T-helper 1 cell treated with Interleukin-12 subunit alpha and Interleukin-12 subunit beta and Interleukin-4 antibody, amounts not matched to agents 30 μg/mL and 1 μg/mL, for 36 hours (primary cell): ENCODE measurements around the gene KLHDC4.
"Not testable (repeated sequence)": the region's sequence is repeated elsewhere in the genome, so short reads cannot be mapped to it uniquely, and the experiment has no call there.

Source experiments
- H3K27ac Mint-ChIP-seq: one replicate; pipeline ENCODE4 v1.8.0; 2021; ENCODE audit warnings: mild to moderate bottlenecking, mixed read lengths
- H3K27me3 Mint-ChIP-seq: one replicate; pipeline ENCODE4 v1.8.0; 2021; ENCODE audit warnings: low read depth, mixed read lengths
- H3K36me3 Mint-ChIP-seq: one replicate; pipeline ENCODE4 v1.8.0; 2021; ENCODE audit warnings: low read depth, mixed read lengths
- H3K4me1 Mint-ChIP-seq: one replicate; pipeline ENCODE4 v1.8.0; 2021; ENCODE audit warnings: low read depth, mixed read lengths
- H3K4me3 Mint-ChIP-seq: one replicate; pipeline ENCODE4 v1.8.0; 2021; ENCODE audit warnings: mild to moderate bottlenecking, moderate library complexity, mixed read lengths
- H3K9me3 Mint-ChIP-seq: one replicate; pipeline ENCODE4 v1.8.0; 2021; ENCODE audit warnings: mixed read lengths

The KLHDC4 gene

GRCh38 chr16:87723226-87723623 lies 42.6 kb downstream of the KLHDC4 start:
- H3K27me3 Mint-ChIP-seq, result no peaks in the 10 kb centered on the region
- H3K9me3 Mint-ChIP-seq, result no peaks in the 10 kb centered on the region
- H3K4me3 Mint-ChIP-seq, result no peak overlapping the region
- no peak overlapping the region for H3K27ac Mint-ChIP-seq
- H3K4me1 Mint-ChIP-seq, result no peaks in the 10 kb centered on the region
- H3K36me3 Mint-ChIP-seq, result peaks cover 19% of the 10 kb centered on the region

DNA sequence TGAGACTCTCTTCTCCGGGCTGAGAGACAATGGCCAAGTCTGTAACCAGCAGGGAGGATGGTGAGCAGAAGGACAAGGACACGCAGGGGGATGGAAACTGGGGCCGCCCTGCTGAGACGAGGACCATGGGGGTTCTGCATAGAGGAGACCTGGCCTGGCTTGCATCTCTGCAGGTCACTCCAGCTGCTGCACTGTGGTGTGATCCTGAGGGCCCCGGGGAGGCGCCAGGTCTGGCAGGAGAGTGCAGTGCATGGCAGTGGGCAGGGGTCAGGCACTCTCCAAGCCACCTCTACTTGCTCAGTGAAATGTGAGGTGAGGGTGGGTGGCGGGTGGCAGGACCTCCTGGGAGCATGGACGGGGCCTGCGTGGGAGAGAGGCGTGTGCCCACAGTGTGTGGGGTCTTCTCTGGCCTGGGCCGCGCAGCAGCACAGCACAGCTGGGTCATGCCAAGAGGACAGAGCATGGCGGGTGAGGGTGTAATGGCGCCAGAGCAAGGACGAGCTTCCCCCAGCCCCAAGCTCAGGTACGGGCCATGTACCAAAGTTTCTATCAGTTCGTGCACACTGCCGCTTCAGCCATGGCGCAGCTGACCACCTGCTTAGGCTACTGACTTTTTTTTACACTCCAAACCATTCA lies 43.1 kb downstream of the KLHDC4 start:
- H3K27ac Mint-ChIP-seq, result no peak overlapping the region
- peaks cover 21% of the 10 kb centered on the region for H3K36me3 Mint-ChIP-seq
- no peaks in the 10 kb centered on the region for H3K27me3 Mint-ChIP-seq
- no peaks in the 10 kb centered on the region for H3K4me1 Mint-ChIP-seq
- H3K4me3 Mint-ChIP-seq, result no peak overlapping the region
- H3K9me3 Mint-ChIP-seq, result no peaks in the 10 kb centered on the region

- Mint-ChIP-seq H3K27me3 (no peaks in the 10 kb centered on the region), H3K27ac (no peak overlapping the region), H3K36me3 (peaks cover 16% of the 10 kb centered on the region), H3K9me3 (no peaks in the 10 kb centered on the region), H3K4me3 (no peak overlapping the region), H3K4me1 (no peaks in the 10 kb centered on the region)
These were observed 43.9 kb downstream of the KLHDC4 start for GRCh38 chr16:87721622-87722585.

DNA sequence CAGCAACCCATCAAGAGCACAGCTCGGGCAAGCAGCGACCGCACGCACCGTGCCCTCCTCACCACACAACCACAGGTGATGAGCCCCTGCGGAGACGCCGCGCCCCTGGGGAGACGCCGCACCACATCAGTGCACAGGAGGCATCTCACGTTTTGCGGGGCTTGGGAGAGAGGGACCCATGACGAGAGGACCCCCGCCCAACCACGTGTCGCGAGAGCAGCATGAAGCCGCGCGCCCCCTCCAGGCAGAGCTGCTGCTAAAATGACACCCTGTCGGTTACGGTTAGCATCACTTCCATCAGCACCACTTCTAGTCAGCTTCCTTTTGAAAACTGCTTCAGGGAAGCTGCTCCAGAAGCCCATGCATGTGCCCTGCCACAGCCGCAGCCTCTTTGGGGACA lies 45.3 kb downstream of the KLHDC4 start:
- Mint-ChIP-seq H3K27ac (no peak overlapping the region), H3K27me3 (no peaks in the 10 kb centered on the region), H3K4me3 (no peak overlapping the region), H3K36me3 (peaks cover 16% of the 10 kb centered on the region), H3K4me1 (no peaks in the 10 kb centered on the region), H3K9me3 (no peaks in the 10 kb centered on the region)

DNA sequence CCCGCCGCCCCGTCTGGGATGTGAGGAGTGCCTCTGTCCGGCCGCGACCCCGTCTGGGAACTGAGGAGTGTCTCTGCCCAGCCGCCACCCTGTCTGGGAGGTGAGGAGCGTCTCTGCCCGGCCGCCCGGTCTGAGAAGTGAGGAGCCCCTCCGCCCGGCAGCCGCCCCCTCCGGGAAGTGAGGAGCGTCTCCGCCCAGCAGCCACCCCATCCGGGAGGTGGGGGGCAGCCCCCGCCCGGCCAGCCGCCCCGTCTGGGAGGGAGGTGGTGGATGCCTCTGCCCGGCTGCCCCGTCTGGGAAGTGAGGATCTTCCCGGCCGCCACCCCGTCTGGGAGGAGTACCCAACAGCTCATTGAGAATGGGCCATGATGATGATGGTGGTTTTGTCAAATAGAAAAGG lies 47.0 kb downstream of the KLHDC4 start:
- H3K27ac Mint-ChIP-seq, H3K4me1 Mint-ChIP-seq, H3K4me3 Mint-ChIP-seq, H3K9me3 Mint-ChIP-seq, H3K27me3 Mint-ChIP-seq: not testable (repeated sequence)
- H3K36me3 Mint-ChIP-seq, result peaks cover 22% of the 10 kb centered on the region

DNA sequence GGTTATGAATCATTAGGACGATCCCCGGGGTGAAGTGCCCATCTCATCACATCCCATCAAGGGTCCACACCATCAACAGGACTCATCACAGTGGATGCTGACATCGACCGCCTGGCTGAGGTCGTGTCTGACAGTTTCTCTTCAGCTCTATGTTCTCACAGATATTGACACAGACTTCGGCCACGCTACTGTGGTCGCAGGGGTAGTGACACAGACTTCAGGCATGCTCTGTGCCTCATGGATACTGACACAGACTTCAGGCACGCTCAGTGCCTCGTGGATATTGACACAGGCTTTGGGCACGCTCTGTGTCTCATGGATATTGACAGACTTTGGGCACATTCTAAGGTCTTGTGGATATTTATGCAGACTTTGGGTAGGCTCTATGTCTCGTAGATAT lies 50.1 kb downstream of the KLHDC4 start:
- H3K27ac Mint-ChIP-seq, result no peak overlapping the region
- H3K4me1 Mint-ChIP-seq, result peaks cover 9% of the 10 kb centered on the region
- H3K36me3 Mint-ChIP-seq, result peaks cover 14% of the 10 kb centered on the region
- no peaks in the 10 kb centered on the region for H3K9me3 Mint-ChIP-seq
- H3K27me3 Mint-ChIP-seq, result no peaks in the 10 kb centered on the region
- no peak overlapping the region for H3K4me3 Mint-ChIP-seq

- no peak overlapping the region for H3K27ac Mint-ChIP-seq
- H3K4me3 Mint-ChIP-seq, result no peak overlapping the region
- H3K27me3 Mint-ChIP-seq, result no peaks in the 10 kb centered on the region
- no peaks in the 10 kb centered on the region for H3K9me3 Mint-ChIP-seq
- peaks cover 9% of the 10 kb centered on the region for H3K4me1 Mint-ChIP-seq
- peaks cover 14% of the 10 kb centered on the region for H3K36me3 Mint-ChIP-seq
These were observed 50.6 kb downstream of the KLHDC4 start for GRCh38 chr16:87715231-87715630.

GRCh38 chr16:87713451-87714229 lies 52.1 kb downstream of the KLHDC4 start:
- no peak overlapping the region for H3K4me3 Mint-ChIP-seq
- H3K4me1 Mint-ChIP-seq, result peaks cover 9% of the 10 kb centered on the region
- peak overlapping the region; percentile 74 for H3K27ac Mint-ChIP-seq
- peaks cover 9% of the 10 kb centered on the region for H3K36me3 Mint-ChIP-seq
- no peaks in the 10 kb centered on the region for H3K27me3 Mint-ChIP-seq
- no peaks in the 10 kb centered on the region for H3K9me3 Mint-ChIP-seq

GRCh38 chr16:87712184-87712762 lies 53.5 kb downstream of the KLHDC4 start:
- no peak overlapping the region for H3K27ac Mint-ChIP-seq

GRCh38 chr16:87710887-87711286 lies 54.9 kb downstream of the KLHDC4 start:
- no peaks in the 10 kb centered on the region for H3K9me3 Mint-ChIP-seq
- peaks cover 9% of the 10 kb centered on the region for H3K4me1 Mint-ChIP-seq

More at GRCh38 chr16:87712184-87712762, 53.5 kb downstream of the KLHDC4 start:
- Mint-ChIP-seq H3K9me3 (no peaks in the 10 kb centered on the region), H3K36me3 (peaks cover 13% of the 10 kb centered on the region), H3K4me1 (peaks cover 9% of the 10 kb centered on the region), H3K27me3 (no peaks in the 10 kb centered on the region), H3K4me3 (no peak overlapping the region)

GRCh38 chr16:87709677-87710076 lies 56.1 kb downstream of the KLHDC4 start:
- H3K4me1 Mint-ChIP-seq, result peaks cover 9% of the 10 kb centered on the region
- H3K9me3 Mint-ChIP-seq, result no peaks in the 10 kb centered on the region
- H3K27me3 Mint-ChIP-seq, result no peaks in the 10 kb centered on the region
- H3K4me3 Mint-ChIP-seq, result no peak overlapping the region
- peaks cover 9% of the 10 kb centered on the region for H3K36me3 Mint-ChIP-seq
- H3K27ac Mint-ChIP-seq, result no peak overlapping the region

More at GRCh38 chr16:87710887-87711286, 54.9 kb downstream of the KLHDC4 start:
- H3K36me3 Mint-ChIP-seq, result peaks cover 13% of the 10 kb centered on the region
- no peak overlapping the region for H3K27ac Mint-ChIP-seq
- no peak overlapping the region for H3K4me3 Mint-ChIP-seq
- H3K27me3 Mint-ChIP-seq, result no peaks in the 10 kb centered on the region

GRCh38 chr16:87708881-87709638 lies 56.7 kb downstream of the KLHDC4 start:
- H3K4me3 Mint-ChIP-seq, result no peak overlapping the region
- H3K9me3 Mint-ChIP-seq, result no peaks in the 10 kb centered on the region
- H3K27me3 Mint-ChIP-seq, result no peaks in the 10 kb centered on the region
- peaks cover 8% of the 10 kb centered on the region for H3K36me3 Mint-ChIP-seq
- no peak overlapping the region for H3K27ac Mint-ChIP-seq
- peaks cover 8% of the 10 kb centered on the region for H3K4me1 Mint-ChIP-seq

GRCh38 chr16:87707714-87708580 lies 57.8 kb downstream of the KLHDC4 start:
- no peaks in the 10 kb centered on the region for H3K27me3 Mint-ChIP-seq
- peaks cover 14% of the 10 kb centered on the region for H3K36me3 Mint-ChIP-seq
- no peak overlapping the region for H3K27ac Mint-ChIP-seq
- H3K9me3 Mint-ChIP-seq, result no peaks in the 10 kb centered on the region
- peaks cover 7% of the 10 kb centered on the region for H3K4me1 Mint-ChIP-seq
- no peak overlapping the region for H3K4me3 Mint-ChIP-seq
